ENCODE measurements around the gene SRCIN1.
A peak's percentile ranks its signal among the peaks of the same experiment; 100 is the strongest.

The SRCIN1 gene

DNA sequence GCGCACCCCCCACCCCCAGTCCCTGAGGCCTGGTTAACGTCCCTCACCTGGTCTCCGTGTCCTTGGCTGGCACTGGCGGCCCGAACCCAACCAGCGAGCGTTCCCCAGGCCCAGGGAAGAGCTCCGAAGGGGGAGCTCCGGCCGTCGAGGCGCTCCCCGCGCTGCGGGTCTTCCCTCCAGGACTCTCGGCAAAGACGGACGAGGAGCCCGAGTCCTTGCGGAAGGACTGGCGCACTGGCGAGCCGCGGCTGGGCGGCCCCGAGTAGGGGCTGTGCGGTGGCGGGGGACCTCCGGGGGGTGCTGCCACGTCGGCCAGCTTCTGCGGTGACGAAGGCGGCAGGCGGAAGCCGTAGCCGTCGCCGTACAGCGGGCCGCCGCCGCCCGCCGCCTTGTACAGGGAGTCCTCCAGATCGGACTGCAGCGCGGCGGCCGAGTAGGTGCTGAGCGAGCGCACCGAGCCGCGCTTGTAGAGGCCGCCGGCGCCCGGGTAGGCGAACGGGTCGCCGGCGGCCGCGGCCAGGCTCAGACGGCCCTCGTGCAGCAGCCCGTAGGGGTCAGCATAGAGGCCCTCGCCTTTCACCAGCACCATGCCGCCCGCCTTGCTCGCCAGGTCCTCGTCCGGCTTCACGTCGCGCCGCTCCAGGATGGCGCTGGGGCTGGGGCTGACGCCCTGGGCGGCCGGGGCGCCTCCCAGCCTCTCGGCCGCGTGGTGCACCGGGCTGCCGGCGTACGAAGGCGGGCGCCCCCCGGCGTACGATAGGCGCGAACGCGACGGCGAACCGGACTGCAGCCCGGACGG is 44.1 kb downstream of the SRCIN1 start:
- no peak for DNase-seq

DNA sequence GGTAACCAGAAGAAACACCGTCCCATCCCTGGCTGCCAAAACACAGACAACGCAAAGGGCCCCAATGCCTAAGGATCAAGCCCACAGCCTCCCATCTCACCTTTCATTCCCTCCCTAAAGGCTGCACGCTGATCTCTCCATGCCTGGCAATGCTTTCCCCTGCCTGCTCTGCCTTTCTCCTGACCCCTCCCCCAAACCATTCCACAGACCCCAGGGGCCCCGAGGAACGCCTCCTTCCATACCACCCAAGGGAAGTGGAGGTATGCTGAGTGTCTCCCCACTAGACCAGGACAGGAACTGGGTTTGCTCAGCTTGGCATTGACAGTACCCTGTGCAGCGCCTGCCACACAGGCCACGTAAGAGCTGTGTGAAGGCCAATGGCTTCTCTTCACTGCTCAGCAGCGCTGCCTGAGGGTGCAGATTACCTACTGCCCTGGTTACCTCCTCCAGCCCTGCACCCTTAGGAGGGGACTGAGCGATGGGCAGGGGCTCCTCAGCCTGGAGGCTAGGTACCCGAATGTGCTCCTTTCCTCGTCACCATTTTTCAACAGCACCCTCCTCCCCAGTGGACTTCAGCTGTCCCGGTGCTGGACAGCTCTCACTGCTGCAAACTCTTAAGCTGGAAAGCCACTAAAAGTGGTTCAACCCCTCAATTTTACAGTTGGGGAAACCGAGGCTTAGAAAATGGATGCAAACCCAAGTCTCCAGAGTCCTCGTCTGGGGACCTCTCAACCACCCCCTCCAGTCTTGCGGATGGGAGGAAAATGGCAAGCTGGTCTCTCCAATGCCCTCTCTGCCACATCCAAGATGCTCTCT is 45.0 kb downstream of the SRCIN1 start:
- no peak for DNase-seq

DNA sequence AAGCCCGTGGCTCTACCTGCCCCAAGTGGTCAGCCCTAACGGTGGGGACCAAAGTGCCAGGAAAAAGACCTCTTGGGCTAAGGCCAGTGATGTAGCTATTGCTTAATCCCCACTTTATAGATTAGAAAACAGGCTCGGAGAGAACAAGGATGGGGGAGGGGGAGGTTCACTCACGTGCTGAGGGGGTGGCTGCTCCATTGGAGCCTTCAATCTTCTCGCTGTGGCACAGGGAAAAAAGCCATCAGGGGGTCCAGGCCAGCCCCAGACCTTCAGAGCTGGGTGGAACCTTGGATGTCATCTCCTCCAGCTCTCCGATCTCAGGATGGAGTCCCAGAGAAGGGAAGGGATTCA is 45.9 kb downstream of the SRCIN1 start:
- no peak for DNase-seq

DNA sequence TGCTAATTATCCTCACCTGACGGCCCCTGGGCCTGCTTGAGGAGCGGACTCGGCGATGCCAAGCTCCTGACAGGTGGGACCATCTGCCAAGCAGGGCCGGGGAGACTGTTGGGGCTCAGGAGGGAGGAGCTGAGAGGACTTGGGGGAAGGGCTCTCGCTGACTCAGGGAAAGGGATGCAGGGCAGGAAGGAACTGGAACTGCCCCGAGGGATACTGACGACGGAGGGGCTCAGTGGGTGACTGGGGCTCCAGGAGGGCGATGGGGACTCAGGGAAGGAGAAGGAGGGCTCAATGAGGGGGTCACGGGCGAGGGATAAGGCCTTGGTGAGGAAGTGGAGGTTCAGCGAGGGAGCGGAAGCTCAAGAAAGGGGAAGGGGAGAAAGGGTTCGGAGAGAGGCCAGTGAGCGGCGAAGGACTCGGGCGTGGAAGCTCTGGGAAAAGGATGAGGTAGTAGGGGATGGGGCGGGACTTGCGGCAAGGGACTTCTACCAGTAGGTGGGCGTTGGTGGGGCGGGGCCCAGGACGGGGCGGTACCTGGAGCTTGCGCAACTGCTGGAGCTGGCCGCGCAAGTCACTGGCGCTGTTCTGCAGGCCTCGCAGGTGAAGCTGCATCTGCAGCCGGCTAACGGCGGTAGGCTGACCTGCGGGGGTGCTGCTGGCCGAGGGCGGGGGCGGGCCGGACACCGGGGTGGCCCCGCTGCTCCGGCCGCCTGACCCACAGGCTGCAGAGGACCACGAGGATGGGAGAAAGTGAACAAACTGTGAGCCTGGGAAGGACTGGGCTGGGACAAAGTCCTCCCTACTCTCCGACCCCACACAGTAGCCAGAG is 46.5 kb downstream of the SRCIN1 start:
- DNase-seq, result peak; percentile 86 to 97

- DNase-seq, result peak in 1 of 2 experiments; percentile 52
These were observed 47.1 kb downstream of the SRCIN1 start for GRCh38 chr17:38558728-38559050.

GRCh38 chr17:38557836-38558727 is 47.7 kb downstream of the SRCIN1 start:
- DNase-seq, result peak; percentile 86 to 98

GRCh38 chr17:38557396-38557795 is 48.4 kb downstream of the SRCIN1 start:
- no peak for DNase-seq

DNA sequence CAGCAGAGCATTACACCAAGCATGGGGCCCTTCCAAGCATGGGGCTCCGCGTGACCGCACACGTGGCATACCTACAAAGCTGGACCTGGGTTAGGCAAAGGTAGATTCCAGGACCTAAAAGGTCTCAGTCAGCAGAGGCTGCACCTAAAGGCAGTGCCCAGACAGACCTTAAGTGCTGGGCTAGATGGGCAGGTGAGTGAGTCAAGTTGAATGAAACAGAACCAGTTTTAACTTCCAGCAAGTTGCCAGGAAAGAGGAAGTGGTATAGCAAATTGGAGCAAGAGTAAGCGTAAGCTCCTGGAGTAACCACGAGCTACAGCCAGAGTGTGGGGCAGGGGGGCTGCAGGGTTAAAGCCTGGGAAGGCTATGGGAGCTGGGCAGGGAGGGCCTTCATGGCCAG is 49.5 kb downstream of the SRCIN1 start:
- DNase-seq, result no peak

- no peak for DNase-seq
These were observed 51.1 kb downstream of the SRCIN1 start for GRCh38 chr17:38554430-38555350.

GRCh38 chr17:38552343-38552742 is 53.4 kb downstream of the SRCIN1 start:
- no peak for DNase-seq

DNA sequence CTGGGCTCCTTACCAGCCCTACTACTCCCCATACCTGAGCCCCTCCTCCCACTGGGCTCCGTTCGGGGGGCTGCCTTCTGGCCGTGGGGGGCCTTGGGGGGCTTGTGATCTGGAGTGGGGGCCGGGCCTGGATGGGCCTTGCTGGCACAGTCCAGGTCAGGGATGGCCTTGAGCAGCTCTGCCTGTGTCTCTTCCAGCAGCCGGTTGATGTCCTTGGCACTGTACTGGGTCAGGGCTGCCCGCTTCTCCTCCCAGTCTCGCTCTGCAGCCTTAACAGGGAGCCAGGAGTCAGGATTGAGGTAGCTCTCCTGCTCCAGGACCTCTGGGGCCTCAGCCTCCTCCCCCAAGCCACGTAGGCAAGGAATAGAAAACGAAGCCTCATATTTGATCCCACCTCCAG is 54.6 kb downstream of the SRCIN1 start:
- no peak for DNase-seq

- no peak for DNase-seq
These were observed 55.1 kb downstream of the SRCIN1 start for GRCh38 chr17:38550661-38551060.

DNA sequence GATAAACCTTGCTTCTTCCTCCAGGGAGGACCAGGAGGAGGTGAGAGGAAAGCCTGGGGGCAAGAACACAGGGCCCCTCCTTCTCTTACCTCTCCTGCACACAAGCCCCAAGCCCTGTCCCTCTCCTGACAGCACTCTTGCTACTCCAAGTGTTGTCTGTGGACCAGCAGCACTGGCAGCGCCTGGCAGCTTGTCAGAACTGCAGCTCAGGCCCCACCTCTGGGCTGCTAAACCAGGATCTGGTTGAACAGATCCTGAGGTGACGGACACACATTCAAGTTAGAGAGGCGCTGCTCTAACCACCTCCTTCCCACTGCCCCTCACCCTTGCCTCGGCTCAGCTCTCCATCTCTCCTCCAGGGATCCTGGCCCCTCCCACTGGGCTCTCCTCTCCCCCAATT is 56.5 kb downstream of the SRCIN1 start:
- DNase-seq, result no peak

GRCh38 chr17:38547444-38547843 is 58.3 kb downstream of the SRCIN1 start:
- DNase-seq, result no peak

DNA sequence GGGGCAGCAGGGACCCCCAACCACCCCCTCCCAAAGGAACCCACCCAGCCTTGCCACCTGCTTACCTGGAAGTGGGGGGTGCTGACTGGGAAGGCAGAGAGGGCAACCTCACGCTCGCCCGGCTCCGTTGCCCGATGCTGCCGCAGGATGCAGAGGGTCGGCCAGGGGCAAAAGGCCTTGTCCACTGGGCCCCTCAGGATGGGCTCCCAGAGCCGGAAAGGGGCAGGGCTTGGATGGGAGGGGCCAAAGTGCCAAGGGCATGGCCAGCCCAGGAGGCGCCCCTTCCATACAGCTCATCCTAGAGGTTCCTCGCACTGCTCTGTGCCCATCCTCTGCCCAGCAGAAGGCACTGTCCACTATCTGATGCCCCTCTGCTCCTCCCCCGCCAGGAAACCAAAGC is 59.4 kb downstream of the SRCIN1 start:
- DNase-seq, result no peak

DNA sequence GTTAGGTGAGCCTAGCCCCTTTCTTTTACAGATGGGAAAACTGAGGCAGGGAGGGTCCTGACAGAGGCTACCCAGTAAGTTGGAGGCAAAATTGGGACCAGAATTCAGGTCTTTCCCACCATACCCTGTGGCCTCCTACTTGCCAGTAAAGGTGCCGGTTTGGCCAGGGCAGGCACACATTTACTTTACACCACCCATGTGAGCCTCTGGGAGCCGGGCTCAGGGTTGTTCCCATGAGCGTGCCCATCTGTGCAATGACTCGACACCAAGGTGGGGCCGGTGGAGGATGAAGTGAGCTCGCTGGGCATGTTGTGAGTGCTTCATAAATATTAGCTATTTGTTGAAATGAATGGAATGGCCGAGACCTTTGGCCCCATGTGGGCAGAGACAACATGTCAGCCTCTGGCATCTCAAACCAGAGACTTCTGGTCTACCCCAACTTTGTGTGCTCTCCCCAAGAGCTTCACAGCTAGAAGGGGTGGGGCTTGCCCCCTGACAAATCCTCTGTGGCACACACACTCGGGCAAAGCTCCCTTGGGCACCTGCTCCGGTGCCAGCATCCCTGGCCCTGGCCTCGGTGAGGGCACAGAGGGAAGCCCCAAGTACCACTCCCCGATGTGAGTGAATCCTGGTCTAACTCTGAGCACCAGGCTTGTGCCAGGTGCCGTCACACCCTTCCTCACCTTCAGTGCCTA is 60.1 kb downstream of the SRCIN1 start:
- no peak for DNase-seq

DNA sequence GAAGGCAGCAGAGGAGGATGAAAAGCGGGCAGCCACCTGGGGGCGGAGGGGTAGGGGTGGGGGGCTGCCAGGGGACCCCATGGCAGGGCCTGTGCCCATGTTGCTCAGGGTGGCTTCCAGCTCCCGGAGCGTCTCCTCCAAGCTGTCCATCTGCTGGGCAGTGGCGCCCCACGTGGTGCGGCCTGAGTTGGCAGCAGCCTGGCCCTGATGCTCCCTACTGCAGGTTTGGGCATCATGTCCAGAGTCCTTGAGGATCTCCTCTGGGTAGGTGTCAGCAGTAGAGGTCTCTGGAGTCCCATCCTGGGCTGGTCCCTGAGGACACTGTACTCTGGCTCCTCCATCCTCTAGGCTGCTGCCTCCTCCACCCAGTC is 60.9 kb downstream of the SRCIN1 start:
- DNase-seq, result no peak

DNA sequence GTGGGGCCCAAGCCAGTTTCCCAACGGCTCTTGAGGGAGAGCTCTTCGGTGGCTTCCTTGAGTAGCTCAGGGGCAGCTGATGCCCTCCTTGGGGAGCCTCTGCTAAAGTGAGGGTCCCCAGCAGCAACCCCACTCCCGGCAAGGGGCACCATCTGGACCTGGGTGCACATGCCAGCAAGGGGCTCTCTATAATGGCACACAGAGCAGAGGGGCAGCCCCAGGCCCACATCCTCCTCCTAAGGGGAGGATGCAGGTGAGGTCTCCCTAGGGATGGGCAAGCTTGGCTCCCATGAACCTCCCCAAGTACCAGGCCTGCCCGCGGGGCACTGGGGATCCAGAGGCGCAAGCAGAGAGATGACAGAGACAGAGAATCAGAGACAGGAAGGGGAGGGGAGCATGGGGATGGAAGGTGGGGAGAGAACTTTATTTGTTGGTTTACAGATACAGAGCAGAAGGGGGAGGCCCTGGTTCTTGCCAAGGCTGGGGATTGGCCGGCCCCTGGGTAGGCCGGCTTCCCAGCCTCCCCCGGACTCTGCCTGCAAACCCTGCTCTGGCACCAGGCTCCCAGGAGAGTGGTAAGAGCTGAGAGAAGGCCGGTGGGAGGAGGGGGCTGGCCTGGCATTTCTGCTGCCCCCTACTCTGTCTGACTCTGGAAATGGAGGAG is 61.4 kb downstream of the SRCIN1 start:
- DNase-seq, result no peak

- DNase-seq, result no peak
These were observed 62.2 kb downstream of the SRCIN1 start for GRCh38 chr17:38543403-38544174.
